LNCAP (cell line): ENCODE data around the gene PTGDR.

Experiments
- CTCF ChIP-seq: fragments of 450-650 bp; IDR thresholded peaks from 2 replicates; pipeline ENCODE4 v1.5.1; 2017; ENCODE audit warnings: mild to moderate bottlenecking

The PTGDR gene, protein sequence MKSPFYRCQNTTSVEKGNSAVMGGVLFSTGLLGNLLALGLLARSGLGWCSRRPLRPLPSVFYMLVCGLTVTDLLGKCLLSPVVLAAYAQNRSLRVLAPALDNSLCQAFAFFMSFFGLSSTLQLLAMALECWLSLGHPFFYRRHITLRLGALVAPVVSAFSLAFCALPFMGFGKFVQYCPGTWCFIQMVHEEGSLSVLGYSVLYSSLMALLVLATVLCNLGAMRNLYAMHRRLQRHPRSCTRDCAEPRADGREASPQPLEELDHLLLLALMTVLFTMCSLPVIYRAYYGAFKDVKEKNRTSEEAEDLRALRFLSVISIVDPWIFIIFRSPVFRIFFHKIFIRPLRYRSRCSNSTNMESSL

DNA sequence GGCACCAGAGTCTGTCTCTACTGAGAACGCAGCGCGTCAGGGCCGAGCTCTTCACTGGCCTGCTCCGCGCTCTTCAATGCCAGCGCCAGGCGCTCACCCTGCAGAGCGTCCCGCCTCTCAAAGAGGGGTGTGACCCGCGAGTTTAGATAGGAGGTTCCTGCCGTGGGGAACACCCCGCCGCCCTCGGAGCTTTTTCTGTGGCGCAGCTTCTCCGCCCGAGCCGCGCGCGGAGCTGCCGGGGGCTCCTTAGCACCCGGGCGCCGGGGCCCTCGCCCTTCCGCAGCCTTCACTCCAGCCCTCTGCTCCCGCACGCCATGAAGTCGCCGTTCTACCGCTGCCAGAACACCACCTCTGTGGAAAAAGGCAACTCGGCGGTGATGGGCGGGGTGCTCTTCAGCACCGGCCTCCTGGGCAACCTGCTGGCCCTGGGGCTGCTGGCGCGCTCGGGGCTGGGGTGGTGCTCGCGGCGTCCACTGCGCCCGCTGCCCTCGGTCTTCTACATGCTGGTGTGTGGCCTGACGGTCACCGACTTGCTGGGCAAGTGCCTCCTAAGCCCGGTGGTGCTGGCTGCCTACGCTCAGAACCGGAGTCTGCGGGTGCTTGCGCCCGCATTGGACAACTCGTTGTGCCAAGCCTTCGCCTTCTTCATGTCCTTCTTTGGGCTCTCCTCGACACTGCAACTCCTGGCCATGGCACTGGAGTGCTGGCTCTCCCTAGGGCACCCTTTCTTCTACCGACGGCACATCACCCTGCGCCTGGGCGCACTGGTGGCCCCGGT is at the start of gene PTGDR:
Gene PTGDR, plus strand, starts transcription at position 198 of the 778 bp plus-strand sequence. Its CDS starts 117 bp downstream, at position 315.
- TF ChIP-seq CTCF: no peak

GRCh38 chr14:52219488-52220084 is 47.9 kb upstream of the PTGDR start:
- TF ChIP-seq CTCF: no peak

DNA sequence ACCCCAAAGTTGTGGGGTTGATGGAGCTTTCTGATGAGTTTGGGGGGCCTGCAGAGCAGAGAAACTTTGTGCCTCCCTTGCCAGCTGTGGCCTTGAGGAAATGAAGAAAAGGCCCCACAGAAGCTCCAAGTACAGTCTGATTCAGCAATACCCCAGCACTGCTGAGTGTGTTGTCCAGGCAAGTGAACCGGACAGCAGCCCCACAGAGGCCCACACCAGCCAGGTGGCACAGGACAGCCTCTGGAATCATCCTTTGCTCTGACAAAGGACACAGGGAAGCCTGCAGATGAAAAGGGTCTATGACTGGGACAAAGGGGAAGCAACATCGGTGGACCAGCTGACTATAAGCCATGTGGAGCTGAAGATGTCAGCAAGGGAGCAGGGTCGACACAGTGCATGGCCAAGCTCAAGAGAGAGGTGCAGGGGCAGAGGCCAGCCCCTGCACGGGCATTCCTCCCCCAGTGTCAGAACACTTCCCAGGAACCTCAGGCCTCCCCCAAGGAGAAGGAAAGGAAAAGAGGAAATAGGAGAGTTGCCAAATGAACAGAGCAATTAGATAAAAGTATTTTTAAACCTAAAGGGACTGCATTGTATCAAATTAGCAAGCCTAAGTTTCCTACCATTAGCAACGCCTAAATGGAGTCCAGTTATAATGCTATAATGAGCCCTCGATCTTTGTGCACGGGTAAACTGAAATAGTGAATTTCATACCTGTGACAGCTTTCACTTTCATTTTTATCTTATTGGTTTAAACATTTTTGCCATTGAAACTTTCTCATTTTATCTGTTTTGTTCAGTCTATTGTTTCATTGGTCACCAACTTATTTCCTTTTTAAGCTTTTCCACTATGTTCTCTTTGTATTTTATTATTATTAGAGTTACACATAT is 46.3 kb upstream of the PTGDR start:
- no peak for TF ChIP-seq CTCF

GRCh38 chr14:52222901-52223300 is 44.6 kb upstream of the PTGDR start:
- no peak for TF ChIP-seq CTCF

- TF ChIP-seq CTCF: no peak
These were observed 39.8 kb upstream of the PTGDR start for GRCh38 chr14:52227619-52228222.

GRCh38 chr14:52233693-52234092 is 33.8 kb upstream of the PTGDR start:
- TF ChIP-seq CTCF: no peak

- no peak for TF ChIP-seq CTCF
These were observed 32.1 kb upstream of the PTGDR start for GRCh38 chr14:52235434-52235833.
